Smooth muscle cell of the brain vasculature (primary cell): Measurements from ENCODE around the gene PGM2.

Experiments used
- DNase-seq: peaks from one replicate; pipeline ENCODE4 v3.0.0-alpha.2; 2012; ENCODE audit warnings: low read depth, low spot score

Gene PGM2

GRCh38 chr4:37902212-37902611, 75.7 kb downstream of the PGM2 start:
- no peak for DNase-seq

GRCh38 chr4:37902738-37903693, 76.5 kb downstream of the PGM2 start:
- DNase-seq = no peak

- no peak for DNase-seq
Measured at GRCh38 chr4:37903901-37904300, 77.4 kb downstream of the PGM2 start.

GRCh38 chr4:37904824-37905223, 78.3 kb downstream of the PGM2 start:
- DNase-seq = no peak

- DNase-seq = no peak
Measured at GRCh38 chr4:37905533-37906169, 79.2 kb downstream of the PGM2 start.

- no peak for DNase-seq
Measured at GRCh38 chr4:37908488-37909331, 82.2 kb downstream of the PGM2 start.

DNA sequence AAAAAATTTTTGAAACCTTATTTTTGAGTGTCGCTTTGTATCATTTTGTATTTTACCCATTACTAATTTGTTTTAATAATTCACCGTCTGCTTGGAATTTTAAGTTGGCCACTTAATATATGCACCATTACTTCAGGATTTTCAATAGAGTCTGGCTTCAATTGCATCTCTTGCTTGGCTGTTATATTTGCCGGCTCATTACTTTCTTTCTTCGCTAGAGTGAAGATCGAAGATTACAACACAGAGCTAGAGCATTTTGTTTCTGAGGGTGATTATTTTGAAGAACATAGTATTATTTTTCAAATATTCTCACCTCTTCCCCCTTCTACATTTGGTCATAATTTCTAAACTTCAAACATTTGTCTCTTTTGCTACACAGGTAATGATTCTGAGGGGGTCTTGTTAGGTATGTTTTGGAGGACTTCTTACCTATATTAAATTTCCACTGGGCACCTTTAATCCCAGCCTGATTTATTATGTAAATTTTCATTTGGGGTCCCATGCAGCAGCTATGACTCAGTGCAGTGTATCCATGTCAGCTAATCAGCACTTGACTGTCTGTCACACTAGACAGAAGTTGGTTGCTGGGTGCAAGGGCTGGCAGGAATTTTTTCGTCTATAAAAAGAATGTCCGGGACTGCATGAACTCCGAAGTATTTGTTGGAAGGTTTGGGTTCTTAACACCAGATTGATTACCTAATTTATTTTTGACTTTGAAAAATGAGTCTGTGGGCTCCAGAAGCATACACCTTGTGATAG, 83.0 kb downstream of the PGM2 start:
- no peak for DNase-seq

GRCh38 chr4:37910091-37910486, 83.6 kb downstream of the PGM2 start:
- no peak for DNase-seq
